Body of pancreas (tissue), 4 donors: ENCODE results near the gene LNX1. TPM values are rescaled to one million over a fixed set of nuclear protein-coding genes. Genes with fewer than 3 reads are reported as not detected.

ENCODE experiments used
- ATAC-seq: fragments of 150-250 bp; one replicate; pipeline ENCODE4 v1.9.1; 2016
- DNase-seq, 4 donors: peaks; one replicate each; pipeline ENCODE4 v3.0.0-alpha.2; 2019
- H3K27ac ChIP-seq, 4 donors: fragments of 200-600 bp; sonication (generic); 1 replicate in 3 of 4; 2 replicates in 1 of 4; pipeline versions ENCODE4 v1.5.1 to v1.6.1; 2016 to 2019; ENCODE audit warnings: mild to moderate bottlenecking in 1 of 4, mixed read lengths in 1 of 4, moderate library complexity in 1 of 4
- H3K27me3 ChIP-seq, 2 donors: fragments of 200-600 bp; sonication (generic); one replicate each; pipeline ENCODE4 v1.6.0; 2016; ENCODE audit warnings: mild to moderate bottlenecking in 1 of 2
- H3K36me3 ChIP-seq, 2 donors: fragments of 200-600 bp; sonication (generic); replicated peaks in 1 of 2; 2 replicates each; pipeline ENCODE4 v1.5.1; 2016; ENCODE audit warnings: low read depth in 2 of 2; ENCODE audit not compliant: insufficient read depth in 1 of 2
- H3K4me1 ChIP-seq: fragments of 200-600 bp; sonication (generic); one replicate; pipeline ENCODE4 v1.6.0; 2016
- H3K4me3 ChIP-seq, 2 donors: fragments of 200-600 bp; sonication (generic); 1 replicate in 1 of 2; 2 replicates in 1 of 2; pipeline ENCODE4 v1.5.1; 2016 to 2019
- H3K9me3 ChIP-seq, 3 donors: fragments of 200-600 bp; sonication (generic); 1 replicate in 2 of 3; 2 replicates in 1 of 3; pipeline ENCODE4 v1.5.1; 2016
- CTCF ChIP-seq, 7 experiments: fragments of 450-650 bp in 4 of 7; fragments of 200-600 bp in 3 of 7; sonication (generic) in 3 of 7; IDR thresholded peaks; one replicate each; pipeline ENCODE4 v1.5.1; 2016 to 2019; ENCODE audit warnings: antibody characterized with exemption in 7 of 7
- POLR2A ChIP-seq, 3 donors: fragments of 450-650 bp; IDR thresholded peaks; one replicate each; pipeline ENCODE4 v1.6.1; 2016; ENCODE audit warnings: antibody characterized with exemption in 3 of 3, mild to moderate bottlenecking in 2 of 3
- WGBS, 2 donors: methylation state at CpG; one replicate each; pipeline ENCODE4 v1.1.5; 2017; 5-methylcytosine and 5-hydroxymethylcytosine counted together
- intact Hi-C: fragments of 100-400 bp; cut with DNase I; formaldehyde crosslinking; loops from one replicate; pipeline ENCODE4 v1.15.1; 2023
- total RNA-seq, 2 donors: library from RNA; depleted of rRNA; stranded (reverse); fragments of >200 nt; gene quantifications; one replicate each; pipeline ENCODE4 v1.1.0, GENCODE V29; 2016

Gene LNX1
- total RNA-seq, 2 donors from 2014 or later: 15.2 to 17.1 TPM

GRCh38 chr4:53635697-53636483, 44.6 kb upstream of the LNX1 start:
- ATAC-seq: peak; percentile 45
- WGBS, 2 donors: 30 to 40% methylated on average over 5 of the region's 5 CpGs
- H3K4me3 ChIP-seq: no peak overlapping the region
- peaks cover 16% of the 10 kb centered on the region for H3K4me1 ChIP-seq
- H3K27me3 ChIP-seq: no peaks in the 10 kb centered on the region
- intact Hi-C loops: no loop called here
- H3K36me3 ChIP-seq: no peaks in the 10 kb centered on the region
- TF ChIP-seq CTCF (IDR thresholded peaks at IDR 0.05) (no peak), POLR2A (IDR thresholded peaks at IDR 0.05) (no peak)
- DNase-seq: no peak
- no peaks in the 10 kb centered on the region for H3K9me3 ChIP-seq
- no peak overlapping the region for H3K27ac ChIP-seq

GRCh38 chr4:53633608-53634007, 42.3 kb upstream of the LNX1 start:
- Histone ChIP-seq H3K27me3 (no peaks in the 10 kb centered on the region), H3K4me3 (no peak overlapping the region), H3K4me1 (peaks cover 10% of the 10 kb centered on the region), H3K9me3 (no peaks in the 10 kb centered on the region), H3K27ac (no peak overlapping the region), H3K36me3 (no peaks in the 10 kb centered on the region)
- 46 to 59% methylated on average over 4 of the region's 4 CpGs for WGBS, 2 donors
- DNase-seq (peak in 1 of 4 donors; percentile 27), ATAC-seq (peak; percentile 35)
- intact Hi-C loops: loop anchor here (5.0 kb wide), 1 partner anchor 89 kb away; no protein-coding TSS in a partner anchor
- TF ChIP-seq POLR2A (IDR thresholded peaks at IDR 0.05) (no peak), CTCF (IDR thresholded peaks at IDR 0.05) (no peak)

GRCh38 chr4:53629296-53629695, 38.0 kb upstream of the LNX1 start:
- no peaks in the 10 kb centered on the region for H3K27me3 ChIP-seq
- no peak for DNase-seq
- no peak overlapping the region for H3K27ac ChIP-seq
- no peaks in the 10 kb centered on the region for H3K36me3 ChIP-seq
- no peak overlapping the region for H3K4me3 ChIP-seq
- H3K4me1 ChIP-seq: no peaks in the 10 kb centered on the region
- no peaks in the 10 kb centered on the region for H3K9me3 ChIP-seq
- intact Hi-C loops: no loop called here
- WGBS, 2 donors: 30 to 93% methylated on average over 1 of the region's 1 CpG
- TF ChIP-seq POLR2A (IDR thresholded peaks at IDR 0.05): no peak
- no peak for TF ChIP-seq CTCF (IDR thresholded peaks at IDR 0.05)
- peak; percentile 24 for ATAC-seq

GRCh38 chr4:53626491-53626890, 35.2 kb upstream of the LNX1 start:
- intact Hi-C loops: no loop called here
- H3K4me1 ChIP-seq: no peaks in the 10 kb centered on the region
- H3K9me3 ChIP-seq: no peaks in the 10 kb centered on the region
- ATAC-seq (no peak), DNase-seq (no peak)
- H3K27me3 ChIP-seq: no peaks in the 10 kb centered on the region
- H3K4me3 ChIP-seq: no peak overlapping the region
- no peak overlapping the region for H3K27ac ChIP-seq
- TF ChIP-seq POLR2A (IDR thresholded peaks at IDR 0.05) (no peak), CTCF (IDR thresholded peaks at IDR 0.05) (no peak)
- H3K36me3 ChIP-seq: no peaks in the 10 kb centered on the region
- 79 to 85% methylated on average over 1 of the region's 1 CpG for WGBS, 2 donors

- Histone ChIP-seq H3K36me3 (no peaks in the 10 kb centered on the region), H3K4me3 (no peak overlapping the region), H3K9me3 (no peaks in the 10 kb centered on the region), H3K4me1 (no peaks in the 10 kb centered on the region), H3K27me3 (no peaks in the 10 kb centered on the region), H3K27ac (no peak overlapping the region)
- DNase-seq (no peak), ATAC-seq (no peak)
- intact Hi-C loops: no loop called here
- TF ChIP-seq CTCF (IDR thresholded peaks at IDR 0.05): no peak
- no peak for TF ChIP-seq POLR2A (IDR thresholded peaks at IDR 0.05)
- 75 to 85% methylated on average over 2 of the region's 2 CpGs for WGBS, 2 donors
Observed at GRCh38 chr4:53625888-53626287, 34.6 kb upstream of the LNX1 start.
